GM12865 (cell line): ENCODE measurements around the gene TXNDC5.

Experiments
- DNase-seq: peaks from one replicate; pipeline ENCODE4 v3.0.0; 2010; ENCODE audit warnings: low read depth
- H3K4me3 ChIP-seq: 2 replicates; pipeline ENCODE4 v1.5.1; 2011; ENCODE audit warnings: mild to moderate bottlenecking, low read depth, low read length, control low read depth
- TF ChIP-seq, protein P1 (sequence below): IDR thresholded peaks from 2 replicates; pipeline ENCODE4 v1.5.1; 2011; ENCODE audit warnings: low read length, control low read depth, low read depth, inconsistent platforms; ENCODE audit not compliant: insufficient read depth; ENCODE audit errors: missing control alignments

TXNDC5 gene

DNA sequence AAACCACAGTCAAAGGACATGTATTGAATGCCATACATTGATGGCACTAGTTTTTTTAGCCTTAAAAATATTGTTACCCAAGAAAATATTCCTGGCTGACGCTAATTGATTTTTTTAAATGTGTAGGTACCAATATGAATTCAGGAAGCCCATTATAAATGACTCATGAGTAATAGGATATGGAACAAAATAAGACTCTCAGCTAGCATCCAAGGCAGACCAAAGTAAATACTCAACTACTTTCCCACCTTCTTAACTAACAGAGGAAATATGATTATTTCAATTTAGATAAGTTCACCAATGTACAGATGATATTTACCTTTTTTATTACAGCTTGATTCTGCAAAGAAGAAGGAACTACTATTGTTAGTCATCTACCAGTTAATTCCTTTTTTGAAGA lies 43.2 kb upstream of the TXNDC5 start:
- TF ChIP-seq, protein P1, sequence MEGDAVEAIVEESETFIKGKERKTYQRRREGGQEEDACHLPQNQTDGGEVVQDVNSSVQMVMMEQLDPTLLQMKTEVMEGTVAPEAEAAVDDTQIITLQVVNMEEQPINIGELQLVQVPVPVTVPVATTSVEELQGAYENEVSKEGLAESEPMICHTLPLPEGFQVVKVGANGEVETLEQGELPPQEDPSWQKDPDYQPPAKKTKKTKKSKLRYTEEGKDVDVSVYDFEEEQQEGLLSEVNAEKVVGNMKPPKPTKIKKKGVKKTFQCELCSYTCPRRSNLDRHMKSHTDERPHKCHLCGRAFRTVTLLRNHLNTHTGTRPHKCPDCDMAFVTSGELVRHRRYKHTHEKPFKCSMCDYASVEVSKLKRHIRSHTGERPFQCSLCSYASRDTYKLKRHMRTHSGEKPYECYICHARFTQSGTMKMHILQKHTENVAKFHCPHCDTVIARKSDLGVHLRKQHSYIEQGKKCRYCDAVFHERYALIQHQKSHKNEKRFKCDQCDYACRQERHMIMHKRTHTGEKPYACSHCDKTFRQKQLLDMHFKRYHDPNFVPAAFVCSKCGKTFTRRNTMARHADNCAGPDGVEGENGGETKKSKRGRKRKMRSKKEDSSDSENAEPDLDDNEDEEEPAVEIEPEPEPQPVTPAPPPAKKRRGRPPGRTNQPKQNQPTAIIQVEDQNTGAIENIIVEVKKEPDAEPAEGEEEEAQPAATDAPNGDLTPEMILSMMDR = no peak
- H3K4me3 ChIP-seq = no peak overlapping the region
- DNase-seq = no peak

DNA sequence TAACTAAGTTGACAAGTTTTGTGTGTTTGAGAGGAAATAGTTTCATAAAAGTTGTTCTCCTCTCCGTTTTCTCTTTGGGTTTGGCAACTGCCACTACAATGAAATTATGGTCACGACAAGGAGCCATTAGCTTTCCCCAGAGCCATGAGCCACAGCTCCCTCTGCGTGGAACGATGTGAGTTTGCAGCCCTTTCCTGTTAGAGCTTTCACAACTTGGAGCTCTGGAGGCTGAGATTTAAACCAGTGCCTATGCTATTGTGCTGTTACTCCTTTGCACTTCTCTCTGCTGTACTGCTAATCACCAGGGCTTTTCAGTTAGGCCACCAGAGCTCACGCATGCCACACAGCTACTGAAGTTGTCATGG lies 29.3 kb upstream of the TXNDC5 start:
- TF ChIP-seq, protein P1 = no peak
- no peak overlapping the region for H3K4me3 ChIP-seq
- no peak for DNase-seq

DNA sequence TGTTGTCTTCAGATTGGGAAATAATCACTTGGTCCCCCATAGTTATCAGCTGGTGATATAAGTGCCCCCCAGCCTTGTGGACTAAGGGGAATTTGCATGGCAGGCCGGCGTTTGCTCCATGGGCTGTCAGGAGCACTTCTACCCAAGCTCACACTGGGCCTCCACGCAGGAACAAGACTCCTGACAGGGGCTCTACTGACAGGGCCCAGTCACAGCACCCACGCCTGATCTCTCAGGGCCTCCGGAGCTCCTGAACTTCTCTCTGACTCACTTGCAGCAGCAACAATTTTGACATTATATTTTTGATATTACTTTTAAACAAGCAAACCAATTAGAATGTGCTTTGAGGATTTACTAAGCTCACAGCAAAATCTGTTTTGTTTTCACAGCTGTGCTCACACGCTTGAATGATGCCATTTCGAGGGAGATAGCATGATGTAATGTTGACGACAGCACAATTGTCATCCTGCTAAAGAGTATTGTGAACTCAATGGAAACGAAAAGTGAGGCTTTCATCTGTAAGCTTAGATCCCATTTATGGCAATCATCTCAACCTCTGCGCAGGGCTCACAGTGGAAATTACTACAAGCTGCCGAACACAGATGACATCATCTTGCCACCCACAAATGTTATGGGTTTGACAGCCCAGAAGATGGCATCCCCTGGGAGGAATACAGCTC lies 28.7 kb upstream of the TXNDC5 start:
- TF ChIP-seq, protein P1 = no peak
- no peak overlapping the region for H3K4me3 ChIP-seq
- peak; percentile 25 for DNase-seq

DNA sequence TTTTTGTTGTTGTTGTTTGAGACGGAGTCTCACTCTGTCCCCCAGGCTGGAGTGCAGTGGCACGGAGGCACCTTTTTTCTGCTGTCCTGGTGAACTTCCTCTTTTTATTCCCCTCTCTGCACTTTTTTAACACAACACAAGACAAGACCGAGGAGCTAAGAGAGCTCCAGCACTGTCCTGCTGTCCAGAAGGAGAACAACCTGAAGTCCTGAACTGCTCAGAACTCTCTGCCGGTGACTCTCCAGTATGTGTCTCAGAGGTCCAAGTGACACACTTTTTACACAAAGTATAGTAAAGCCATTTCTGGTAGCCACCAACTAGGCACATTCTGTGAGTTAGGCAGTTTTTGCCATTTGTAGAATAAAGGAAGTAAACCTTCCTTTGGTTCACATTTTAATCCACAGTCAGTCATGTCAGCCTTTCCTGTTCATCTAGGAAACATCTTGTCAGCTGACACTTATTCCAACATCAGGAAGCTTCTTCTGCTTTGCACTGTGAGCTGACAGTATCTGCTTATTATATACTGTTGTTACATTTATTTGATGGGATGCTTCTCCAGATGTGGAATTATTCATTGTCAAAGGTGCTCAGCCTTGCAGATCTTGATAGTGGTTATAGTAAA lies 28.1 kb upstream of the TXNDC5 start:
- H3K4me3 ChIP-seq = no peak overlapping the region
- DNase-seq = no peak
- TF ChIP-seq, protein P1 = no peak

DNA sequence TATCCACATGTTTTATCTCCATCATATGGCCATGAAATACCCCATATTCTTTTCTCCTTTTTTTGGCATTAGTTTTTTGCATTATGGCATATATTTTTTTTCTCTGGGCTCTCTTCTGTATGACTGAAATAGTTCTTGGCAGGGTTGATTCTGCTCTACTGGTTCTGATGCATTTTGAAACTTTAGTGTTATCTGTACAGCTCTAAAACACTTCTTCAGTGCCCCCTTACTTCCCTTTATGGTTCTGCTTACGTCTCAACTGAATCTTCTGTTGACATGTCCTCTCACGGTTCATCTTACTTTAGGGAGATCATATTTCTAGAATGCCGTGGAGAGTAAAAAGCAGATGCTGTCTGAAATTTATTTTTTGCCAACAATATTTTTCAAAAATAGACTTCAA lies 23.2 kb upstream of the TXNDC5 start:
- DNase-seq = peak; percentile 76
- TF ChIP-seq, protein P1 = no peak
- no peak overlapping the region for H3K4me3 ChIP-seq

DNA sequence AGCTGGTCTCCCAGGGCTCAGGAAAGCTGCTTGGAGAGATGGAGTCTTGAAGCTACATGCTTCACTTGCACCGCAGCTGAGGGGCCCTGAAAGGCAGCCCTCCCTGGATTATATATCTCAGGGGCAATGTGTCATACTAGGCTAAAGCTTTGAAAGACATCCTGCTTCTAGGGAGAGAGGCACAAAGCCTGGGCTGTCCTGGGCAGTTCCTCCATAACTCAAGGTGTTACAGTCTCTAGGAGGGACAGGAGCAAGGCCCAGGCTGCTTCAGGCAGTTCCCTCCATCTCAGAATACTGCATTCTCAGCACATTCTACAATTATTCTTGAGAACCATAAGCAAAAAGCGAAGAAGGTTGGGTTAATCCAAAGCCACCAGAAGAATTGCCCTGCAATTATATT lies 22.0 kb upstream of the TXNDC5 start:
- TF ChIP-seq, protein P1 = no peak
- no peak for DNase-seq

DNA sequence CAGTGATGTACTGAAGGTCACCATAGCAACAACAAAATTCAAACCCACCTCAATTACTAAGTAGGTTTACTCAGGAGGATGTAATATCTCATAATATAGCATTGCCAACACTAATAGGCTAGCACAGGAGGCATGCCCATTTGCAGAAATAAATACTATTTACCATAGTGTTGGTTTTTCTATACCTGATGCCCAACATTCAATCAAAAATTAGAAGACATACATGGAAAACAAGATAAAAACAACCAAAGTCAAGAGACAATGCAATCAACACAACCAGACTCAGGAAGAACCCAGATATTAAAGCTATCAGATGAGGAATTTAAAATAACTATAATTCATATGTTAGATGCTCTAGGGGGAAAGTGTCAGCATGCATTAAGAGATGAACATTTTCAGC lies 14.3 kb upstream of the TXNDC5 start:
- H3K4me3 ChIP-seq = no peak overlapping the region
- TF ChIP-seq, protein P1 = no peak
- no peak for DNase-seq

More for the DNA sequence above, 22.0 kb upstream of the TXNDC5 start:
- no peak overlapping the region for H3K4me3 ChIP-seq
